NCI-H1930 (cell line): ENCODE results near the gene NSMF.
"Not testable (repeated sequence)": the region's sequence is repeated elsewhere in the genome, so short reads cannot be mapped to it uniquely, and the experiment has no call there.

ENCODE experiments used
- DNase-seq, 2 experiments: peaks; one replicate each; lab custom pipeline; 2025; lab: John Stamatoyannopoulos, UW

The NSMF gene

DNA sequence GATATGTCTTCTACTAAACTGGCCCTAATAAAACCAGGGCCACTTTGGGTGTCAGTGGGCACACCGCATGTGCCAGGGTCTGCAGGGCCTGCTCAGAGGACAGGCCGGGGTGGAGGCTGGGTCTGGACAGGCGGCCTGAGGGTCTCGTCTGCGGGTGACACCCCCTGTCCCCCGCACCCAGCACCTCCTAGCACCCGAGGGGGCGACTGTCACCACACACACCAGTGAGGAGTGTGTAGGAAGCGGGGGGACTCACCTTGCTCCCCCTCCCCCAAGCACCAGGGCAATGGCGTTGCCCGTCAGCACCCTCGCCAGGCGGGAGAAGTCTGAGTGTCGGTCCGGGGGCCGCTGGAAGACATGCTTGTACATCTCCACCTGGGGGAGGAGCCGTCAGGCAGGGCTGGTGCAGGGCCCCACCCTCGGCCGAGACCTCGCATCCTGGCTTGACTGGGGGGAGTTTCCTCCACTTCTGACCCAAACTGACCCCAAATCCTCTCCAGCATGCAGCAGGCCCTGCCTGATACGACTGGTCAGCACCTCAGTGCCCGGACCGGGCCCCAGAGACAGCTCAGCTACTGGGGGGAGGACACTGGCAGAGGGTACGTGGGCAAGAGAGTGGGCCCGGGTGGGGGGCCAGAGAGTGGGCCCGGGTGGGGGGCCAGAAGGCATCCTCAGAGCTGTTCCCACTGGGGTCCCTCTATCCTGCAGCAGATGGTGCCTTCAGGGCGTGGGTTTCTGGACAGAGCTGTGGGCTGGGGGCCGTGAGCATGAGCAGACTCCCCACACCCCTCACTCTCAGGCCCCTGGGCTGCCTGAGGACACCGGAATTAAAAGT is 18.9 kb upstream of the NSMF start:
- no peak for DNase-seq

DNA sequence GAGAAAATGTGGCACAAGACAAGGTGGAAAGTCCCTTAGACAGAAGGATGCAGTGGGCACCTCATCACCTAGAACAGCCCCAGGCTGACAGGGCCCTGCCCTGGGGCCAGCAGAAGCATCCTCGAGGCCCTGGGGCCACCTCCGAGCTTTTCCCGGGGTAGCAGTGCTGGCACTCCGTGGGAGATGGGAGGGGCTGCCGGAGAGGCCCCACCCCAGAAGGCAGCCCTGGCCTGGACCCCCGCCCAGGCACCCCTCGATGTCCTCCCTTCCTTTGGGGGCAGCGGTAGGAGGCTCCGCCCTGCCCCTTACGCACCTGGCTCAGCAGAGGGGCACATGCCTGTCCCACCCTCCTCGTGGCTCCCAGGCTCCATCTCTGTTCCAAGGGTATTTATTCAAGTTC is 17.7 kb upstream of the NSMF start:
- DNase-seq = no peak

DNA sequence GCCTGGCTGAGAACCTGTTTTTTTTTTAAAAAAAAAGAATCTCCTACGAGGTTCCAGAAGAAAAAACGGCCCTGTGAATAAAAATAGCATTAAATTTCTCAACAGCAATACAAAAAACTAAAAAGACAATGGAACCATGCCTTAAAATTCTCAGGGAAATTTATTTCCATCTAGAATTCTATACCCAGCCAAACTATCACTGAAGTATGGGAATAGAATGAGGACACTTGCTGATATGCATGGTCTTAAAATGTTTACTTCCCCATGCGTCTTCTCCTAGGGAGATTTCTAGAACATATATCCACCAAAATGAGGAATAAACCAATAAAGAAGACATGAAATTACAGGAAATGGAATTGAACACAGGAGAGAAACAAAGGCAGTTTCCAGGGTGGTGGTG is 16.5 kb upstream of the NSMF start:
- DNase-seq = no peak

DNA sequence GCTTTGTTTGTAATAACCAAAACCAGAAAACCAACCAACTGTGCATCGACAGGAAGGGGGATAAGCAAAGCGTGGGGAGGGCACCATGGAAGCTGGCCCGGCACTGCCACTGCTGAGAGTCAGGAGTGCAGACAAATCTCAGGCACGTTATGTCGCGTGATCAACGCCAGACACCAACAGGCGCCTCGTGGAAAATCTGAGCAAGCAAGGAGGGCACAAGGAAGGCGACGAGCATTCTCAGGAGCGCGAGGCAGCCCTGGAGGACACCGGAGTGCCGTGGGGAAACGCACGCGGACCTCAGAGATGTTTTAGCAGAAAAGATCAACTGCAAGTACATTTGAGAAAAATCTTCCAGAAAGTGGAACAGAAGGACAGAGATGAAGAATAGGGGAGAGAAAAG is 15.1 kb upstream of the NSMF start:
- no peak for DNase-seq

DNA sequence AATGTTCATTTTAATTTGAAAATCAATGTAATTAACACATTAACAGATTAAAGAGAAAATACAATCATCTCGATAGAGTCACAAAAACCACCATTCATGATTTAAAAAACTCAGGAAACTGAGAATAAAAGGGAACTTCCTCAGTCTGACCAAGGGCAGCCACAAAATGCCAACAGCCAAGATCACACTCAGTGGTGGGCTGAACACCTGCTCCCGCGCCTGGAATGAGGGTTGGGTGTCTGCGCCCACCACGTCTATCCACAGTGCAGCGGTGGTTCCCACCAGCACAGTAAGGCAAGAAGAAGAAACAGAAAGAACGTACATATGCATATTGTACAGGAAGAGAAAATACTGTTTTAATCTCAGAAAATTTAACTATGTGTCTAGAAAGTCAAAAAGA is 11.7 kb upstream of the NSMF start:
- DNase-seq = no peak

DNA sequence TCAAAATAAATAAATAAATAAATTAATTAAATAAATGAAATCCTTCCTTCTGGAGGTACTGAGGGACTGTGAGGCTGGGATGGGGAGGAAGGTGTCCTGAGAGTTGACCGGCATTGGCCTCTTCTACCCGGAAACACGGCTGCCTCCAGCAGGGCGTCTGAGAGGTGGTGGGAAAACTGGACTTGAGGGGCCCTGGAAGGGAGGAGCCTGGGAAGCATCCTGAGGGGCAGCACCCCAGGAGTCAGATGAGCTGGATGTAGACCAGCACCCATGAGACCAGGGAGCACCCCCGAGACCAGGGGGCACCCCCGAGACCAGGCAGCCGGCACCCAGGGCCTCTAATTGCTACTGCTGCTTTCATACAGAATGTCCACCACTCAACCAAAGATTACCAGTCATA is 8.8 kb upstream of the NSMF start:
- no peak for DNase-seq

- DNase-seq = no peak
Observed at GRCh38 chr9:137467161-137467581, 8.0 kb upstream of the NSMF start.

DNA sequence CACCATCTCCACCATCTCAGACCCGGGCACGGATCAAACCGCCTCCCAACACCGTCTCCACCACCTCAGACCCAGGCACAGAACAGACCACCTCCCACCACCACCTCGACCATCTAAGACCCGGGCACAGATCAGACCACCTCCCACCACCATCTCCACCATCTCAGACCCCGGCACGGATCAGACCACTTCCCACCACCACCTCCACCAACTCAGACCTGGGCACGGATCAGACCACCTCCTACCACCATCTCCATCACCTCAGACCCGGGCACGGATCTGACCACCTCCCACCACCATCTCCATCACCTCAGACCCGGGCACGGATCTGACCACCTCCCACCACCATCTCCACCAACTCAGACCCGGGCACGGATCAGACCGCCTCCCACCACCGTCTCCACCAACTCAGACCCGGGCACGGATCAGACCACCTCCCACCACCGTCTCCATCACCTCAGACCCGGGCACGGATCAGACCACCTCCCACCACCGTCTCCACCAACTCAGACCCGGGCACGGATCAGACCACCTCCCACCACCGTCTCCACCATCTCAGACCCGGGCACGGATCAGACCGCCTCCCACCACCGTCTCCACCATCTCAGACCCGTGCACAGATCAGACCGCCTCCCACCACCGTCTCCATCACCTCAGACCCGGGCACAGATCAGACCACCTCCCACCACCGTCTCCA is 7.4 kb upstream of the NSMF start:
- DNase-seq = not testable (repeated sequence)

- DNase-seq = no peak
Observed at GRCh38 chr9:137465720-137466388, 6.7 kb upstream of the NSMF start.

DNA sequence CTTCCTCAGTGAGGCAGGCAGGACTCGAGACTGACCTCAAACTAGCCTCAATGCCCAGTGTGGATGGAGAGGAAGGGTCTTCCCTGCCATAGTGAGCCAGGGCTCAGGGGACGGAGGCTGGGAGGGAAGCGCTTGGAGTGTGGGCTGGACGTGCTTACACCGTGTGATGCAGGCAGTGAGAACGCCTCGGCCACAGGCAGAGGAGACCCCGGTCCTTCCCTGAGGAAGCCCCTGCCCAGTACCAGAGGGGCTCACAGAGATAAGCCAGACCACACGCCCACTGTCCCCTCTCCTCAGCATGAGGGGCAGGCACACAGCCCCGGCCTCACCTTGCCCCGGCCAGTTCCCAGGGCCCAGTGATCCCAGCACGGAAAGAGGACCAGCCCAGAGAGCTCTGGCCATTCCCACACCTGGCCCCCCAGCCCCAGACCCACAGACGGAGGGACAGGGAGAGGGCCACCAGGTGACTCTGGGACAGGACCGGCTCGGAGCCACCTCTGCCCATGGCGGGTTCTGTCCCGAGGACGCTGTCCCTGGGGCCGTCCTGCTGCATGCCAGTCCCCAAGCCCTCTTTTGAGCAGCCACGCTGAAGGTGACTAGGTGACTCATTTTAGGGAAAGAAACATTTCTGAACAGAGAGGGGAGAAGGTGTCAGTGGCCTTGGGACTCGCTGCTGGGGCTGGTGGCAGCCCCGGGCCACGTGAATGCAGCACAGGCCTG is 6.0 kb upstream of the NSMF start:
- no peak for DNase-seq

DNA sequence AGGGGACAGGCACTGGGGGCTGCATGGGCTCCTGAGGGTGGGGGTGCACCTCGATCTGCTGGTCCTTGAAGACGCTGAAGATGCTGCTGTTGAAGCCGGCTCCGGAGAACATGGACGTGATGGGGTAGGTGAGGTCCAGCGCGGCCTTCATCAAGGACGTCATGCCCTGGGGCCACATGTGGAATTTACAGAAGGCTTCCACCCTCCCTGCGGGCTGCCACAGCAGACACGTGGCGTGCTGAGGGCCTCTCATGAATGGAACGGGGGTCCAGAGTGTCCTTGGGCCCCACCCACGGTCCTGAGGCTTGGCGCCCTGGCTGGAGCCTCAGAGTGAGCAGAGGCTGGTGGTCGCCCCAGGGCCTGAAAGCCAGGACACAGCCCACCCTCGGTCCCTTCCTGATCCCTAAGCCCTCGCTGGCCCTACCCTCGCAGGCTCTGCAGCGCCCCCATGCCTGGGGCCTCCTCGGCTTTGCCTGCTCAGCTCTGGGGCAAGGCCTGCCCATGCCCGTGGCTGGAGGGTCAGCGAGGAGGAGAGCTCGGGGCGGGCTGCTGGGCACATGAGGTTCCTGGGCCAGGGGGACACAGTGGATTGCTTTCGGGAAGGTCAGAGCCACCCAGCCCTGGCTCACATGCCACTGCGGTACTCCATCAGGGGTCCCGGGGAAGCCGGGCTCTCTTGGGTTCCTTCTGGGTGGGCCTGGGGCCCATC is 5.3 kb upstream of the NSMF start:
- no peak for DNase-seq

- DNase-seq = no peak
Observed at GRCh38 chr9:137463931-137464290, 4.8 kb upstream of the NSMF start.

- DNase-seq = no peak
Observed at GRCh38 chr9:137462986-137463930, 4.1 kb upstream of the NSMF start.

- no peak for DNase-seq
Observed at GRCh38 chr9:137462396-137462985, 3.4 kb upstream of the NSMF start.

GRCh38 chr9:137461663-137462395 is 2.7 kb upstream of the NSMF start:
- DNase-seq = no peak

GRCh38 chr9:137461316-137461662 is 2.2 kb upstream of the NSMF start:
- DNase-seq = no peak

- DNase-seq = no peak
Observed at GRCh38 chr9:137460363-137461315, 1.5 kb upstream of the NSMF start.

DNA sequence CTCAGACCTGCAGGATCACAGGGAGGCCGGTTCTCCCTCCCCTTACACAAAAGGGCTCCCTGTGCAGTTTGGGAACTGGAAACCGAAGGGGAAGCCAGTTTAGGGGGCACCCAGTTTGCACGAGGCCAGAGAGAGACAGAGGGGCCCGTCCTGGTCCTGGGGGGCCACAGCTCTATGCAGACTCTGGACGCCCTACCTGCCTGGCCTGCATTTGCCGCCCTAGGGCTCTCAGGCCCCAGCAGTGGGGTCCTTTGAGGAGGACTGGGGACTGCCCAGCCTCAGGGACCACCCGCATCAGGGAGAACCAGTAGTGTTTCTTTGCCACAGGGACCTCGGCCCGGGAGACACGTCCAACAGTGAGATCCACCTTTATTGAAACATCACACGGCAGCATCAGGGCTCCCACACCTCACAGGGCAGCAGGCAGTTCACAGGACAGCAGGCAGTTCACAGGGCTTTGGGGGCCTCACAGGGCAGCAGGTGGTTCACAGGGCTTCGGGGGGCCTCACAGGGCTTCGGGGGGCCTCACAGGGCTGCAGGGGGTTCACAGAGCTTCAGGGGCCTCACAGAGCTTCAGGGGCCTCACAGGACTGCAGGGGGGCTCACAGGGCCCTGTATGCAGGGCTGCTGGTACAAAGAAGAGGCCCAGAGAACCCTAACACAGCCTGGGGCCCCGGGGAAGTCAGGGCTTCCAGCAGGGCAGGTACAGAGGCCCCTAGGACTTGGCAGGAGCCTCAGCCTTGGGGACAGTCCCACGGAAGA is 648 bp upstream of the NSMF start:
- no peak for DNase-seq
